ENCODE data around the gene RALGPS1. TPM values are rescaled to one million over a fixed set of nuclear protein-coding genes. Genes with fewer than 3 reads are reported as not detected.

Gene RALGPS1
- polyA plus RNA-seq, 3 donors, result 0.60 to 4.6 (median 1.3) TPM

DNA sequence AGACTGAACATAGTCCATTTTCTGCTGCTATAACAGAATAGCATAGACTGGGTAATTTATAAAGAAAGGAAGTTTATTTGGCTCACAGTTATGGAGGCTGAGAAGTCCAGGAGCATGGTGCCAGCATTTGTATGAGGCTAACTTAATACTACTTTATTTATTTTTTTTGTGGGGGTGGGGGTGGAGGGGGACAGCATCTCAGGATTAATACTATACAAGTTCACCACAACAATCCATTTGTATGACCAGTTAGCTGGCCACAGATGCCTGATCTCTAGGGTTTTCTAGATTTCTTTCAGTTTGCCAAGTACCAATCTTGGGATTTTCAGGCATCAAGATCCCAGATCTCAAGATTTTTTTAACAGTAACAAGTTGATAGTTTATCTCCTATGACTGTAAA lies 187.6 kb downstream of the RALGPS1 start:
- DNase-seq, result no peak
- H3K9ac ChIP-seq (ENCODE audit: insufficient read depth, low read length, poor library complexity, severe bottlenecking), result no peak overlapping the region
- no peak overlapping the region for H3K4me3 ChIP-seq (replicated peaks in 1 of 3; ENCODE audit: low read depth in 2 of 3, low read length in 3 of 3)
- H3K79me2 ChIP-seq (ENCODE audit: insufficient read depth, low read length), result no peaks in the 10 kb centered on the region
- TF ChIP-seq, protein P1, sequence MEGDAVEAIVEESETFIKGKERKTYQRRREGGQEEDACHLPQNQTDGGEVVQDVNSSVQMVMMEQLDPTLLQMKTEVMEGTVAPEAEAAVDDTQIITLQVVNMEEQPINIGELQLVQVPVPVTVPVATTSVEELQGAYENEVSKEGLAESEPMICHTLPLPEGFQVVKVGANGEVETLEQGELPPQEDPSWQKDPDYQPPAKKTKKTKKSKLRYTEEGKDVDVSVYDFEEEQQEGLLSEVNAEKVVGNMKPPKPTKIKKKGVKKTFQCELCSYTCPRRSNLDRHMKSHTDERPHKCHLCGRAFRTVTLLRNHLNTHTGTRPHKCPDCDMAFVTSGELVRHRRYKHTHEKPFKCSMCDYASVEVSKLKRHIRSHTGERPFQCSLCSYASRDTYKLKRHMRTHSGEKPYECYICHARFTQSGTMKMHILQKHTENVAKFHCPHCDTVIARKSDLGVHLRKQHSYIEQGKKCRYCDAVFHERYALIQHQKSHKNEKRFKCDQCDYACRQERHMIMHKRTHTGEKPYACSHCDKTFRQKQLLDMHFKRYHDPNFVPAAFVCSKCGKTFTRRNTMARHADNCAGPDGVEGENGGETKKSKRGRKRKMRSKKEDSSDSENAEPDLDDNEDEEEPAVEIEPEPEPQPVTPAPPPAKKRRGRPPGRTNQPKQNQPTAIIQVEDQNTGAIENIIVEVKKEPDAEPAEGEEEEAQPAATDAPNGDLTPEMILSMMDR (IDR thresholded peaks at IDR 0.05), result no peak
- H2AFZ ChIP-seq (ENCODE audit: insufficient read depth, low read depth, low read length, poor library complexity, severe bottlenecking), result no peak overlapping the region
- no peaks in the 10 kb centered on the region for H3K27me3 ChIP-seq (ENCODE audit: control insufficient read depth in 2 of 2, insufficient read depth in 2 of 2, low read length in 2 of 2)
- H3K27ac ChIP-seq (ENCODE audit: low read depth in 1 of 2, low read length in 2 of 2), result no peak overlapping the region
- no peaks in the 10 kb centered on the region for H3K9me3 ChIP-seq (replicated peaks in 1 of 2; ENCODE audit: control insufficient read depth in 1 of 2, insufficient read depth in 1 of 2, low read length in 2 of 2)
- Mint-ChIP-seq H3K27me3 (ENCODE audit: low read depth in 3 of 3) (peaks cover 5 to 9% (median 6%) of the 10 kb centered on the region in 3 donors), H3K36me3 (no peaks in the 10 kb centered on the region), H3K4me1 (peaks cover 7% of the 10 kb centered on the region), H3K4me3 (no peak overlapping the region), H3K27ac (no peak overlapping the region), H3K9me3 (no peaks in the 10 kb centered on the region)
- H3K4me2 ChIP-seq (replicated peaks; ENCODE audit: extremely low read depth, low read length, poor library complexity, severe bottlenecking), result no peak overlapping the region
- H3K4me1 ChIP-seq (ENCODE audit: control insufficient read depth in 1 of 2, insufficient read depth in 2 of 2, low read length in 2 of 2), result no peaks in the 10 kb centered on the region
- intact Hi-C loops (cut with micrococcal nuclease), result no loop called here
- no peaks in the 10 kb centered on the region for H4K20me1 ChIP-seq (ENCODE audit: insufficient read depth, low read length)
- H3K36me3 ChIP-seq (replicated peaks in 1 of 2; ENCODE audit: control insufficient read depth in 1 of 2, insufficient read depth in 2 of 2, low read length in 2 of 2), result no peaks in the 10 kb centered on the region

DNA sequence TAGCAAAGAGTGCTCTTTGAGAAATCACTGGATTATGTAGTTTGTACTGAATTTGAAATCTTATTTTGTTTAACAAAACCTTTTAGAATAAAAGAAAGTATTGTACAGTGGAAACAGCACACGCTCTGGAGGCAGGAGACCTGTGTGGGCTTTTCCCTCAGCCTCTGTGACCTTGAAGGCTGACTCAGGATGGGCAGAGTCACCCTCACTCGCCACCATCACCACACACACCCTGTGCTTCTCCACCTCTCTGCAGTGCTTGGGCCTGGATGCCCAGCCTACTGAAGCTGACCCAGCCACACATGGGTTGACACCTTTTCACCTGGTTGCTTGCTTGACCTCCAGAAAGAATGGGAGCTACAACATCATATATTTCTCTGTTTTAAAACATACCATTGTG lies 188.2 kb downstream of the RALGPS1 start:
- H3K36me3 ChIP-seq (replicated peaks in 1 of 2; ENCODE audit: control insufficient read depth in 1 of 2, insufficient read depth in 2 of 2, low read length in 2 of 2), result no peaks in the 10 kb centered on the region
- no peaks in the 10 kb centered on the region for H3K4me1 ChIP-seq (ENCODE audit: control insufficient read depth in 1 of 2, insufficient read depth in 2 of 2, low read length in 2 of 2)
- H4K20me1 ChIP-seq (ENCODE audit: insufficient read depth, low read length), result no peaks in the 10 kb centered on the region
- WGBS (ENCODE audit: insufficient coverage), result 75% methylated on average over 1 of the region's 2 CpGs
- no peak overlapping the region for H2AFZ ChIP-seq (ENCODE audit: insufficient read depth, low read depth, low read length, poor library complexity, severe bottlenecking)
- no peaks in the 10 kb centered on the region for H3K27me3 ChIP-seq (ENCODE audit: control insufficient read depth in 2 of 2, insufficient read depth in 2 of 2, low read length in 2 of 2)
- no peaks in the 10 kb centered on the region for H3K79me2 ChIP-seq (ENCODE audit: insufficient read depth, low read length)
- H3K27ac ChIP-seq (ENCODE audit: low read depth in 1 of 2, low read length in 2 of 2), result no peak overlapping the region
- Mint-ChIP-seq H3K36me3 (no peaks in the 10 kb centered on the region), H3K27me3 (ENCODE audit: low read depth in 3 of 3) (peaks cover 5 to 9% (median 6%) of the 10 kb centered on the region in 3 donors), H3K27ac (no peak overlapping the region), H3K9me3 (no peaks in the 10 kb centered on the region), H3K4me1 (peaks cover 7% of the 10 kb centered on the region), H3K4me3 (no peak overlapping the region)
- no peak overlapping the region for H3K4me3 ChIP-seq (replicated peaks in 1 of 3; ENCODE audit: low read depth in 2 of 3, low read length in 3 of 3)
- intact Hi-C loops (cut with micrococcal nuclease), result no loop called here
- H3K9me3 ChIP-seq (replicated peaks in 1 of 2; ENCODE audit: control insufficient read depth in 1 of 2, insufficient read depth in 1 of 2, low read length in 2 of 2), result no peaks in the 10 kb centered on the region
- TF ChIP-seq, protein P1 (IDR thresholded peaks at IDR 0.05), result no peak
- H3K4me2 ChIP-seq (replicated peaks; ENCODE audit: extremely low read depth, low read length, poor library complexity, severe bottlenecking), result no peak overlapping the region
- no peak overlapping the region for H3K9ac ChIP-seq (ENCODE audit: insufficient read depth, low read length, poor library complexity, severe bottlenecking)
- no peak for DNase-seq

Data from CD14-positive monocyte (primary cell).